ENCODE results near the gene RAB41. TPM values are rescaled to one million over a fixed set of nuclear protein-coding genes. Genes with fewer than 3 reads are reported as not detected.

The RAB41 gene
- total RNA-seq, 1 experiment from 2014 or later: not detected

- H3K14ac ChIP-seq (ENCODE audit: insufficient read depth, low read length): no peak overlapping the region
- H2BK5ac ChIP-seq (ENCODE audit: insufficient read length, low read length): no peak overlapping the region
- no peak overlapping the region for H2BK20ac ChIP-seq (ENCODE audit: low read depth, low read length, poor library complexity, severe bottlenecking)
- no peak overlapping the region for H2BK15ac ChIP-seq (ENCODE audit: low read depth, low read length)
- no peak overlapping the region for H3K56ac ChIP-seq (ENCODE audit: insufficient read length, low read depth, low read length)
- H3K4me2 ChIP-seq (ENCODE audit: insufficient read depth, insufficient read length, low read length): no peak overlapping the region
- no peak overlapping the region for H4K91ac ChIP-seq (ENCODE audit: insufficient read length, low read depth, low read length)
- no peak for TF ChIP-seq CTCF (conservative IDR thresholded peaks at IDR 0.05)
- no peaks in the 10 kb centered on the region for H4K20me1 ChIP-seq (ENCODE audit: control insufficient read depth, insufficient read depth, insufficient read length)
- peaks cover 17% of the 10 kb centered on the region in 2 experiments for H3K4me1 Mint-ChIP-seq
- no peak overlapping the region for H3K27ac ChIP-seq (ENCODE audit: insufficient read length, low read depth, low read length)
- peaks cover 58 to 63% of the 10 kb centered on the region in 2 experiments for H3K9me3 Mint-ChIP-seq
- no peak overlapping the region for H3T11ph ChIP-seq (ENCODE audit: low read length)
- no peaks in the 10 kb centered on the region for H3K27me3 ChIP-seq (ENCODE audit: insufficient read depth, low read length)
- no peaks in the 10 kb centered on the region for H3K23me2 ChIP-seq (ENCODE audit: insufficient read length, low read depth, low read length, poor library complexity, severe bottlenecking)
- H3K36me3 Mint-ChIP-seq (ENCODE audit: insufficient read depth in 1 of 3, low read depth in 3 of 3): peaks cover 0 to 2% (median 0%) of the 10 kb centered on the region in 3 experiments; a peak in 1 of 7 replicates
- H3K9ac ChIP-seq (ENCODE audit: extremely low read depth, insufficient read length, low read length): no peak overlapping the region
- H3K27ac Mint-ChIP-seq: no peak overlapping the region
- H4K8ac ChIP-seq (replicated peaks; ENCODE audit: insufficient read length, low read depth, low read length): no peak overlapping the region
- H2BK120ac ChIP-seq (ENCODE audit: low read depth, low read length, poor library complexity, severe bottlenecking): no peak overlapping the region
- H3K79me2 ChIP-seq (ENCODE audit: insufficient read depth, low read length): no peaks in the 10 kb centered on the region
- no peak overlapping the region for H3K4ac ChIP-seq (ENCODE audit: low read depth, low read length)
- H2BK12ac ChIP-seq (ENCODE audit: insufficient read length, low read depth, low read length): no peak overlapping the region
- no peaks in the 10 kb centered on the region for H3K79me1 ChIP-seq (ENCODE audit: insufficient read depth, low read depth, low read length, poor library complexity, severe bottlenecking)
- no peak overlapping the region for H3K23ac ChIP-seq (ENCODE audit: insufficient read length, low read depth, low read length)
- H3K4me1 ChIP-seq (ENCODE audit: insufficient read depth, low read length): no peaks in the 10 kb centered on the region
- H3K9me3 ChIP-seq (ENCODE audit: control insufficient read depth, low read depth, low read length): peaks cover 5% of the 10 kb centered on the region
- no peak overlapping the region for H2AFZ ChIP-seq (ENCODE audit: low read length)
- H3K18ac ChIP-seq (ENCODE audit: insufficient read length, low read depth, low read length): no peak overlapping the region
- H3K27me3 Mint-ChIP-seq (ENCODE audit: low read depth): no peaks in the 10 kb centered on the region
- H4K5ac ChIP-seq (ENCODE audit: insufficient read length, low read depth, low read length): no peak overlapping the region
- no peak for DNase-seq
- WGBS (ENCODE audit: extremely low coverage, insufficient read length, low lambda C conversion rate): no CpG with 5 or more reads among the region's 2 CpGs
- H3K4me3 Mint-ChIP-seq: no peak overlapping the region
- no peak overlapping the region for H2AK5ac ChIP-seq (ENCODE audit: insufficient read length, low read length)
These were observed 34.7 kb upstream of the RAB41 start for GRCh38 chrX:70247252-70247651.
